Loucy (cell line): Measurements from ENCODE around the gene LY86.

ENCODE experiments used
- EZH2phosphoT487 ChIP-seq: fragments of 200-600 bp; IDR thresholded peaks from 2 replicates; pipeline ENCODE4 v1.6.1; 2018; ENCODE audit warnings: antibody characterized with exemption, mild to moderate bottlenecking, moderate library complexity, borderline replicate concordance
- TF ChIP-seq, protein P1 (sequence below): fragments of 200-600 bp; sonication (generic); conservative IDR thresholded peaks from 2 replicates; pipeline ENCODE4 v1.5.1; 2014; ENCODE audit warnings: mild to moderate bottlenecking, antibody characterized with exemption, low read length

DNA sequence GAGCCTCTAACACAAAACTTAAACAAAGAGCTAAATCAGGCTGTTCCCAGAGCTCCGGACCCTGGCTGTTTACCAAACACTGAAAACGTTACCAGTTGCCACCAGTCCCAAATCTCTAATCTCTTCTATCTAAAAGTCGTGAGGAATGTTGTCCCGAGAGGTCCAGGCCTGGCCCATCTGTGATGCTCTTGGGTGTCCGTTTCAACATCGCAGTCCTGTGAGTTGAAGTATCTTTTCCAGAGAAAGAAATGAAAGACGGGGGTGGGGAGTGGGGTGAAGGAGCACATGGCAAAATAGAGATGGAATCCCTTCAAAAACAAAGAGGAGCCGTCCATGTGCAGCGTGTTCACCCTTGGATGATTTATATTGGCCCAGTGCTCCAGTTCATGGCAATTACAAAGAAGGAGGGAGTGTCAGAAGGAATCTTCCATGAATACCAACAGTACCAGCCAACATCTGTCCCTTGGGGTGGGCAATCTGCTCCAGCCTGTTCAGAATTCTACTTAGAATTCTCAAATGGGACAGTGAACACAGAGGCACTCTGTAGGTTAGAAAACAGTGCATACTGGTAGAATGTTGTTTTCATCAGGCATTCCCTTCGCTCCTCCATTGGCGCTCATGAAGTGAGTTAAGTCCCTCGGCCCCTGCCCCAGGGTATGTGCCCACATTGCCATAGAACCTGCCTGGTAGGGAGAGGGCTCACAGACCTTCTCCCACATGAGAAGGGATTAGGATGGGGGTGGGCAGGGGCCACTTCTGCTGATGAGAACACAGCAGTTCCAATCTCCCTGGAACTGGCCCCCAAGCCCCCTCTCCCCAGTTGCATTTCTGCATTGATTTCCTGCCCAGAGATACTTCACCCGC is 112.1 kb downstream of the LY86 start:
- TF ChIP-seq, protein P1, sequence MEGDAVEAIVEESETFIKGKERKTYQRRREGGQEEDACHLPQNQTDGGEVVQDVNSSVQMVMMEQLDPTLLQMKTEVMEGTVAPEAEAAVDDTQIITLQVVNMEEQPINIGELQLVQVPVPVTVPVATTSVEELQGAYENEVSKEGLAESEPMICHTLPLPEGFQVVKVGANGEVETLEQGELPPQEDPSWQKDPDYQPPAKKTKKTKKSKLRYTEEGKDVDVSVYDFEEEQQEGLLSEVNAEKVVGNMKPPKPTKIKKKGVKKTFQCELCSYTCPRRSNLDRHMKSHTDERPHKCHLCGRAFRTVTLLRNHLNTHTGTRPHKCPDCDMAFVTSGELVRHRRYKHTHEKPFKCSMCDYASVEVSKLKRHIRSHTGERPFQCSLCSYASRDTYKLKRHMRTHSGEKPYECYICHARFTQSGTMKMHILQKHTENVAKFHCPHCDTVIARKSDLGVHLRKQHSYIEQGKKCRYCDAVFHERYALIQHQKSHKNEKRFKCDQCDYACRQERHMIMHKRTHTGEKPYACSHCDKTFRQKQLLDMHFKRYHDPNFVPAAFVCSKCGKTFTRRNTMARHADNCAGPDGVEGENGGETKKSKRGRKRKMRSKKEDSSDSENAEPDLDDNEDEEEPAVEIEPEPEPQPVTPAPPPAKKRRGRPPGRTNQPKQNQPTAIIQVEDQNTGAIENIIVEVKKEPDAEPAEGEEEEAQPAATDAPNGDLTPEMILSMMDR, result no peak
- no peak for TF ChIP-seq EZH2phosphoT487
